Anterior cingulate cortex (tissue), 58 donors: ENCODE results near the gene TUB.
A peak's percentile ranks its signal among the peaks of the same experiment; 100 is the strongest.

Source experiments
- DNase-seq, 58 donors: peaks; one replicate each; lab custom pipeline; 2025; lab: John Stamatoyannopoulos, UW

TUB gene

GRCh38 chr11:8101421-8101820 lies 20.4 kb downstream of the TUB start:
- DNase-seq = no peak

DNA sequence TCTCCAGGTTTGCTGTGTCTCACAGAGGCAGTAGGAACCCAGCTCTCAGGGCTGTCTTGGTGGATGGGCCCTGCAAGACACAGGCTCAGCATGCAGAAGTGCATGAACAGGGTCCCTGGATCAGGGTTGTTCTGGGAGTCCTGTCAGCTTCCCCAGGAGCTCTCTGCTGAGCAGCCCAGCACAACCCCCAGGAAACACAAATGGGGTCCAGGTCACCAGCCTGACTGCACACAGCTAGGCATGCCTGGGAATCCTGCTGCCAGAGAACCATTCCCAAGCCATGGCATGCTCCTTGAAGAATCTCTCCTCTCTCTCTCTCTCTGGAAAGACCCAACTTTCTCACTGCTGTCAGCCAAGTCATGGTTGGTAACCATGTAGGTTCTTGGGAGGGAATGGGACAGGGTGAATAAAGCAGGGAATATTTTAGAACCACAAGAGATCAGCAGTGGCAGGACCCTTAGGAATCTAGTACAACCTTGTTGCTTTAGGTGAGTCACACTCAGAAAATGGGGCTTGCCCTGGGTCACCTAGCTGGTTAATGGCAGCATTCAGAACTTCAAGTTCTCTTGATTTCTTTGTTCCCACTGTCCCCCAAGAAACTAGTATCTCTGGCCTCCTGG lies 21.4 kb downstream of the TUB start:
- no peak for DNase-seq

DNA sequence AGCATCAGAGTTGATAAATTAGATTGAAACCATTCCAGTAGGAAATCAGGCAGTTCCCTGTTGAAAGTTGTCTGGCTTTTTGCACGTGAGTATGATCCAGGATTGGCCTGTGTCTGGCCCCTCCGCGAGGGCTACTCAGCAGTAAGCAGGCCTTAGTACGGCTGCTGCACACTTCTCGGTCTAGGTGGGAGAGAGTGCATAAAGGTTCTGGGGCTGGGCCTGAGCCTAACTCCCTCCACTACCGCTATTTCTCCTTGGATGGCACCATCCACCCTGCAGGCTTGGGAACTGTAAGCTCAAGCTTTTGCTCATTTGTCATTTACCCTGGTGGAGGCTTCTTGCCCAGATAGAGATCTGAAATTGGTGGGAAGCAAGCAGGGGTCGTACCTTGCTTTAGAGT lies 22.0 kb downstream of the TUB start:
- no peak for DNase-seq

- DNase-seq = no peak
Measured at GRCh38 chr11:8103909-8104308, 22.9 kb downstream of the TUB start.

DNA sequence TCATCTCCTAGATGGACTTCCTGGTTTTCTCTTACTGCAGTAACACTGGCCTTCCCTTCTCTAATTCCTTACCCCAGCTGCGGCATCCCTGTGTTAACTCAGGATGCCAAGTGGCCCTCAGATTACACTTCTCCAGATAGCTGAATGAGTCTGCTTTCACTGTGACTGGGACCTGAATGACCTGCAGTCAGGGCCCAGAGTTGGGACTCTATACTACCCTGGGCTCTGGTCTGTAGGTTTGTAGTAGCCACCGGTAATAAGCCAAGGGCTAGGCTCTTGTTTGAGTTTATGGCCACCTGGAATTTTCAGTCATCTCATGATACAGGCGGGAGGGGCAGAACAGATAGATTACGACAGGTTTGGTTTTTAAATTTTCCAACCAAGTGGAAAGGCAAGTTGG lies 24.1 kb downstream of the TUB start:
- DNase-seq = no peak

DNA sequence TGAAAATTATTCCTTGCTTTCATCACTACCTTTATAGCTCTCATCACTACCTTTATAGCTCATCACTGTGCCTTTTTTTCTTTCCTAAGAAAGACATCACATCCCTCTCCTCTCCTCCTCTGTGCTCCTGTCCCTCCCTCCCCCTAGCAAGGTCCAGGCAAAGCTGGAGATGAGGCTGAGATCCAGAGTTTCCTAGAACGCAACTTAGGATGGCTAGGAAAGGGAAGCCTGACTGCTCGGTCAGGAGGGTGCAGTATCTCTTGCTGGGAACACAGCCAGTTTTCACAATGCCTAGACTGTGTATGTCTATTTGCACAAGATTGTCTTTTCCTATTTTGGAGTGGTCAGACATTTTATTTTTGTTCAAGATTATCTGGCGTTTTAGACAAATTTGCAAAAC lies 24.7 kb downstream of the TUB start:
- DNase-seq = no peak

DNA sequence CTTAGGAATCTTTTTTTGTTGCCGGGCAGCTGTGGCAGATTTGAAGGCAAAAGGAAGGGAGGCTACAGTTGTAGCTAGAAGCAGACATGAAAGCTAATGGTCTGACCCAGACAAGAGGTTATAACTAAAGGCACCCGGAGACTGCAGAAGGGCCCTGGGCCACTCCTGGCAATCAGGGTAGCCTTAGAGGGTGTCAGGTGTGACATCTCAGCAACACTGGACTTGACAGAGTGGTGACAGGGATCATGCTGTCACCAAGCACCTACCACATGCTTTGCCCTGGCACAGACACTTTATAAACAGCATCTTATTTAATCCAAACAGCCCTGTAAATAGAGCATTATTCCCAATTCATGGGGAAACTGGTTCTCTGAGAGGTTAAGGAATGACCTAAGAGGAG lies 25.7 kb downstream of the TUB start:
- no peak for DNase-seq

- no peak for DNase-seq
Measured at GRCh38 chr11:8107642-8108041, 26.6 kb downstream of the TUB start.

DNA sequence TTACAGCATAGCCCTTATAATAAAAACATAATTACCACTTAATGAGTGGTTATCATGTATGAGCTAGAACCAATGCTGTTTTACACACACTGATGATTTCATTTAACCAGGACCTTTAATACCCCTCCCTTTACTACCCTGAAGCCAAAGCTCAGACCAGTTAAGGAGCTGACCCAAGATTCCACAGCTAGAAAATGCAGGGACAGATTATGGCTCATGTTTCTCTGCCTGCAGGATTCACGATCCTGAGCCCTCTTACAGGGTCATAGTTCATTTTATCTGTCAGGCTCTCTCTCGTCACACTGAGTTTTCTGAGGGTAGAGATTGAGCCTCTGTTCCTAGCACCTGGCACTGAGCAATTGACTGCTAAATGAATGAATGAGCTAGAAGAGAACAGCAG lies 27.4 kb downstream of the TUB start:
- DNase-seq = no peak

DNA sequence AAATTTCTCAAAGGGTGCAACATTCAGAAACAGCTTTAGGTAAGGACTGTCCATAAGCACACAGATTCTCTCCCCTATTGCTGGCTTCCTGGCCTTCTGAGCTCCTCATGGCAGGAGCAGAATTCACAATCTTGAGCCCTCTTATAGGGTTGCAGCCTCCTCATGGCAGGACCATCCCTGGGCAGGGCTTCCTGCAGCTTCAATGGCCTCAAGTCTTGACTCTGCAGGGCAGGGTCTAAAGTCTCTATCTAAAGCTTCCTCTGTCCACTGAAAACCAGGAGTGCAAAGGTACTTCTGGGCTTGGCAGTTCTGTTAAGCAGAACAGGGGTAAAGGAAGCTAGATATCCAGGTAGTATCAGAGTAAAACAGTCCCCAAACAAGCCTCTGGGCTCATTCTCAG lies 28.7 kb downstream of the TUB start:
- no peak for DNase-seq

DNA sequence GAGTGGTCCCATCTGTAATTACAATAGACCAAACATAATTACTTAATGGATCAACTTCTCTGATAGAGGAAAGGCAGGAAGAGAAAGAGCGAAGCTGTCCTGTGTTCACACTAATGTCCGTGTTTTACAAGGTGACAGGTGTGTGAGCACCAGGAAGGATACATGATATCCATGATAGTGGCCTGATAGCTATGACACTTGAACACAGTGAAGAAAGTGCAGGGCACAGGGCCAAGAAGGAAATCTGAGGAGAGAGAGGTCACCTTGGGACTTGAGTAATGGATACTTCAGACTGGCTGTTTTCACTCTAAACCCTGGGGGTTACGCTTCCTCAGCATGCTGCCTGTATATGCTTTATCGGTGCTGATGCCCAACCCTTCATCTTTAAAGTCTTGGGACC lies 29.4 kb downstream of the TUB start:
- DNase-seq = no peak

GRCh38 chr11:8111636-8112035 lies 30.6 kb downstream of the TUB start:
- DNase-seq = peak in 25 of 58 donors; percentile 12 to 74 (median 43)

GRCh38 chr11:8122173-8122764 lies 41.3 kb downstream of the TUB start:
- no peak for DNase-seq

DNA sequence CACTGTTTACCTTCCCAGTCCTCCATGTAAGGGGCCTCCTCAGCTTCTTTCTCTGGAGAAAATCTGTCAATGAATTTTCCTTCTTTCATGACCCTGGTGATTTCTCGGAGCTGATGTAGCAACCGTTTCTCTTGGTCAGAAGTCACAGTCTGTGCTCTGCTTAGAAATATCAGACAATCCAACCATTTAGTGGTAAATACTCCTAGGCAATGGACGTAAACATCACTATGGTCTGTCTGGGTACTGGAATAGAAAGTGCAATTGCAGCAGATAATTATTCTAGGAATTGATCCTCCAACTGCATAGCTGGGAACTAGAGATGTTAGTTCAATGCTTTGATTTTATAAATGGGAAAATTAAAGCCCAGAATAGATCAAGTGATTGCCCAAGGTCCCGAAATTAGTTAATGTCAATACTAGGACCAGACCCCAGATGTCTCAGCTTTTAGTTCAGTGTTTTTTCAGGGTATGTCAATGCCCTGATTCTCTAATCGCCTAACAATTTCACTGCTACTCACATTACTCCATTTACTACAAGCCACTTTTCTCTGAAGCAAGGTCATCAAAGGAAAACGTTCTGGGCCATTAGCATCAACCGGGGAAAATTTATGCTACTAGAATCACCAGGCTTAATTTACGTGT lies 45.8 kb downstream of the TUB start:
- DNase-seq = no peak

- no peak for DNase-seq
Measured at GRCh38 chr11:8127447-8127846, 46.4 kb downstream of the TUB start.

DNA sequence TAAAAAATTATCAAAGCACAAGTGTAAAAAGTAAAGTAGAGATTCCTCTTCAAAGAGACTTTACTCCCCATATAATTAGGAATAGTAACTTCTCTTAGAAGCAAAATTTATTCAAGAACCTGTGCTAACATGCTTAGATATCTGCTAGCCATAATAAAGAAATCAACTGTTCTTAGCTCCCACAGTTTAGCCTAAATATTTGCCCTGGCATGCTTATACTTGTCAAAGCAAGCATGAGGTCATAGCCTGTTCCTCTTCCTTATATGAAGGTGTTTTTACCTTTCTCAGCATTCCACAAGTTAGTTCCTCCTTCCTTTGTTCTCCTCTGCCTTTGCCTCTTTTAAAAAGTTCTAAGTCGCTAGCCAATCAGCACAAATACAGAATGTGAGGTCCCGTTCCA lies 57.5 kb downstream of the TUB start:
- DNase-seq = no peak

DNA sequence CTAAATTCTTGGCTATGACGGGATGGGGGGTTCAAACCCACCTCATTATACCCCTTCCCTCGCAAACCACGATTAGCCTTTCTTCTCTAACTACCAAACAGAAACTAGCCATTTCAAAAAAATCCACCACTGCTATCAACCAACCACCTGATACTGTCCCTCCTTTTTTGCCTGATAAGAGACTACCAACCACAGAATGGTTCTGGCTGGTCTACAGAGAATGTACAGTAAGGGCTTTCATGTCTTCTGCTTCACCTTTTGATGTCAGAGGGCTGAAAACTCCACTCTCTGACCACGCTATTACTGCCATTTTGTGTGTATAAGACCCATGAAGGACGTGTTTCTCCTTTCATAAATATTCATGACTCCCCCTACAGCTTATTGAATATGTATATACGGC lies 68.7 kb downstream of the TUB start:
- no peak for DNase-seq
